HepG2 (cell line): ENCODE data around the gene CHPF. TPM values are rescaled to one million over a fixed set of nuclear protein-coding genes. Genes with fewer than 3 reads are reported as not detected.

Source experiments
- AGO2 ChIP-seq: fragments of 200-400 bp; formaldehyde crosslinking; optimal IDR thresholded peaks from 2 replicates; pipeline ENCODE3; 2017; ENCODE audit warnings: mild to moderate bottlenecking, low read depth, low read length, moderate library complexity
- HIVEP1 ChIP-seq: sonication (generic); formaldehyde crosslinking; IDR thresholded peaks from 2 replicates; pipeline ENCODE4 v1.4.0; 2020; ENCODE audit warnings: mild to moderate bottlenecking, missing genetic modification reagents
- NFE2 ChIP-seq: sonication (generic); formaldehyde crosslinking; IDR thresholded peaks from 2 replicates; pipeline ENCODE4 v1.4.0; 2020; ENCODE audit warnings: missing genetic modification reagents
- NFKB2 ChIP-seq: sonication (generic); formaldehyde crosslinking; IDR thresholded peaks from 2 replicates; pipeline ENCODE4 v1.4.0; 2020; ENCODE audit warnings: missing genetic modification reagents, borderline replicate concordance
- PAF1 ChIP-seq: IDR thresholded peaks from 2 replicates; pipeline ENCODE4 v1.6.1; 2016; ENCODE audit warnings: missing genetic modification reagents, missing compliant biosample characterization
- PCBP2 ChIP-seq: fragments of 200-400 bp; formaldehyde crosslinking; optimal IDR thresholded peaks from 2 replicates; pipeline ENCODE3; 2018; ENCODE audit warnings: low read length, low read depth; ENCODE audit not compliant: poor library complexity, severe bottlenecking
- RXRA ChIP-seq: sonication (generic); formaldehyde crosslinking; IDR thresholded peaks from 2 replicates; pipeline ENCODE4 v1.5.1; 2020; ENCODE audit warnings: missing genetic modification reagents
- STAG1 ChIP-seq: sonication (generic); formaldehyde crosslinking; IDR thresholded peaks from 2 replicates; pipeline ENCODE4 v1.4.0; 2020; ENCODE audit warnings: missing genetic modification reagents
- ZNF430 ChIP-seq: sonication (generic); formaldehyde crosslinking; IDR thresholded peaks from 2 replicates; pipeline ENCODE4 v1.9.0; 2021; ENCODE audit warnings: mild to moderate bottlenecking, missing genetic modification reagents
- ZNF563 ChIP-seq: sonication (generic); formaldehyde crosslinking; IDR thresholded peaks from 2 replicates; pipeline ENCODE4 v1.8.0; 2022; ENCODE audit warnings: mild to moderate bottlenecking, moderate library complexity, missing genetic modification reagents
- polyA plus RNA-seq, 8 experiments: library from polyadenylated mRNA; depleted of rRNA in 3 of 8; stranded (reverse) in 7 of 8; unstranded in 1 of 8; fragments of >200 nt; fragmentation: Illumina TruSeq in 4 of 8; extraction: Trizol in 4 of 8; gene quantifications; 2 replicates each; pipeline versions ENCODE4 v1.2.1 to v1.2.3, GENCODE V29; 2011 to 2016; ENCODE audit warnings: low read depth in 4 of 8, missing spikeins in 1 of 8, mixed read lengths in 1 of 8; ENCODE audit not compliant: insufficient read depth in 1 of 8
- total RNA-seq, 5 experiments: library from RNA; depleted of rRNA; stranded (reverse); fragments of >200 nt; fragmentation: Illumina TruSeq; extraction: Trizol; gene quantifications; 2 replicates each; pipeline ENCODE4 v1.2.3, GENCODE V29; 2016; ENCODE audit warnings: low read depth in 1 of 5
- TF ChIP-seq, protein P1 (sequence below): IDR thresholded peaks from 2 replicates; pipeline ENCODE4 v1.6.1; 2016
- TF ChIP-seq, protein P2 (sequence below): sonication (generic); formaldehyde crosslinking; IDR thresholded peaks from 2 replicates; pipeline ENCODE4 v1.5.0; 2020; ENCODE audit warnings: mild to moderate bottlenecking, missing genetic modification reagents, borderline replicate concordance
- TF ChIP-seq, protein P3 (sequence below): sonication (generic); formaldehyde crosslinking; IDR thresholded peaks from 2 replicates; pipeline ENCODE4 v1.4.0; 2020; ENCODE audit warnings: missing genetic modification reagents
- TF ChIP-seq, protein P4 (sequence below): sonication (generic); formaldehyde crosslinking; IDR thresholded peaks from 2 replicates; pipeline ENCODE4 v1.5.0; 2020; ENCODE audit warnings: mild to moderate bottlenecking, missing genetic modification reagents
- TF ChIP-seq, protein P5 (sequence below): sonication (generic); formaldehyde crosslinking; IDR thresholded peaks from 2 replicates; pipeline ENCODE4 v1.4.0; 2020; ENCODE audit warnings: mild to moderate bottlenecking, missing genetic modification reagents
- TF ChIP-seq, protein P6 (sequence below): sonication (generic); formaldehyde crosslinking; IDR thresholded peaks from 2 replicates; pipeline ENCODE4 v1.5.1; 2020; ENCODE audit warnings: missing genetic modification reagents, mild to moderate bottlenecking, borderline replicate concordance

The CHPF gene
- total and polyA plus RNA-seq, 2 of the 13 experiments (the other 11 are each of a cell fraction or from before 2014, with no cell fraction given) = 79.6 to 111 TPM

DNA sequence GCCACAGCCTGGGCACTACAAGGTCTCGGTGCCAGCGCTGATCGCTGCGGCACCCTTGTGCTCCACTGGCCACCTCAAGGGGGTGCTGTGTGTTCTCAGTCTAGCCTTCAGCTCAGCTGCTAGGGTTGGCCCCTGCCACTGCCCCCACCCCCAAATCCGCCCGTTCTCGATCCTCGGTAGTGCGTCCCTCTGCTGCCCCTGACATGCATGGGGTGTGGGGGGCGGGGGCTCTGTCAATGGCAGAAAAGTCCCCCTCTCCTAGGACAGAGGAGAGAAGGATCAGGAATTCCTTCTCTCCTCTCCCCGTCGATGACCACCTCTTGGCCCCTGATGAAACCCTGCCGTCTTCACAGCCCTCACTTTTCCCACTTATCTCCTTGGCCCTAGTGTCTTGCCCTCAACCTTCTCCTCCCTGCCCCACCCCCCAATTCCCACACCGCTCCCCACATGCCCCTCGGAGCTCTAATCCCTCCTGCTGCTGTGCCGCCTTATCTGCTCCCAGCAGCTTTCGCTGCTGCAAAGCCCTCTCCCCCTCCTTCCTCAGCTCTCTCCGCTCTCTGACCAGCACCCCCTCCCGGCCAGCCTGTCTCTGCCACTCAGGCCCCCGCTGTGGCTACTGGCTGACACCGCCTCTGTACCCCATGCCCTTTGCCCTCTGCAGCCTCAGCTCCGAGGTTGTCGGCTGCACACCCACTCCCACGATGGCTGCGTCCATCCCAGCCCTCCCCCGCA, 33.7 kb downstream of the CHPF start (continued):
- TF ChIP-seq, protein P1, sequence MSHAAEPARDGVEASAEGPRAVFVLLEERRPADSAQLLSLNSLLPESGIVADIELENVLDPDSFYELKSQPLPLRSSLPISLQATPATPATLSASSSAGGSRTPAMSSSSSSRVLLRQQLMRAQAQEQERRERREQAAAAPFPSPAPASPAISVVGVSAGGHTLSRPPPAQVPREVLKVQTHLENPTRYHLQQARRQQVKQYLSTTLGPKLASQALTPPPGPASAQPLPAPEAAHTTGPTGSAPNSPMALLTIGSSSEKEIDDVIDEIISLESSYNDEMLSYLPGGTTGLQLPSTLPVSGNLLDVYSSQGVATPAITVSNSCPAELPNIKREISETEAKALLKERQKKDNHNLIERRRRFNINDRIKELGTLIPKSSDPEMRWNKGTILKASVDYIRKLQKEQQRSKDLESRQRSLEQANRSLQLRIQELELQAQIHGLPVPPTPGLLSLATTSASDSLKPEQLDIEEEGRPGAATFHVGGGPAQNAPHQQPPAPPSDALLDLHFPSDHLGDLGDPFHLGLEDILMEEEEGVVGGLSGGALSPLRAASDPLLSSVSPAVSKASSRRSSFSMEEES (CRISPR knock-in tag) = 0 out of 2 replicates have a peak, but pooled peaks have one; percentile 6
- TF ChIP-seq, protein P2, sequence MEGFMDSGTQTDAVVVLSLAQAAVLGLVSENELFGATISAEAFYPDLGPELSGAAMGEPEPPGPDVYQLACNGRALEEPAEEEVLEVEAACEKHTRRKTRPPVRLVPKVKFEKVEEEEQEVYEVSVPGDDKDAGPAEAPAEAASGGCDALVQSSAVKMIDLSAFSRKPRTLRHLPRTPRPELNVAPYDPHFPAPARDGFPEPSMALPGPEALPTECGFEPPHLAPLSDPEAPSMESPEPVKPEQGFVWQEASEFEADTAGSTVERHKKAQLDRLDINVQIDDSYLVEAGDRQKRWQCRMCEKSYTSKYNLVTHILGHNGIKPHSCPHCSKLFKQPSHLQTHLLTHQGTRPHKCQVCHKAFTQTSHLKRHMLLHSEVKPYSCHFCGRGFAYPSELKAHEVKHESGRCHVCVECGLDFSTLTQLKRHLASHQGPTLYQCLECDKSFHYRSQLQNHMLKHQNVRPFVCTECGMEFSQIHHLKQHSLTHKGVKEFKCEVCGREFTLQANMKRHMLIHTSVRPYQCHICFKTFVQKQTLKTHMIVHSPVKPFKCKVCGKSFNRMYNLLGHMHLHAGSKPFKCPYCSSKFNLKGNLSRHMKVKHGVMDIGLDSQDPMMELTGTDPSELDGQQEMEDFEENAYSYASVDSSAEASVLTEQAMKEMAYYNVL (CRISPR knock-in tag) = 0 out of 2 replicates have a peak, but pooled peaks have one; percentile 45
- TF ChIP-seq PCBP2 (peak; percentile 7), RXRA (no peak), AGO2 (peak; percentile 63), ZNF563 (peak; percentile 77), PAF1 (CRISPR knock-in tag) (no peak), NFE2 (CRISPR knock-in tag) (no peak), ZNF430 (peak; percentile 69; the same call in 1 of the 2 replicates), NFKB2 (CRISPR knock-in tag) (peak; percentile 55; the same call in 1 of the 2 replicates), HIVEP1 (CRISPR knock-in tag) (0 out of 2 replicates have a peak, but pooled peaks have one; percentile 29), STAG1 (CRISPR knock-in tag) (peak; percentile 54)
- TF ChIP-seq, protein P3, sequence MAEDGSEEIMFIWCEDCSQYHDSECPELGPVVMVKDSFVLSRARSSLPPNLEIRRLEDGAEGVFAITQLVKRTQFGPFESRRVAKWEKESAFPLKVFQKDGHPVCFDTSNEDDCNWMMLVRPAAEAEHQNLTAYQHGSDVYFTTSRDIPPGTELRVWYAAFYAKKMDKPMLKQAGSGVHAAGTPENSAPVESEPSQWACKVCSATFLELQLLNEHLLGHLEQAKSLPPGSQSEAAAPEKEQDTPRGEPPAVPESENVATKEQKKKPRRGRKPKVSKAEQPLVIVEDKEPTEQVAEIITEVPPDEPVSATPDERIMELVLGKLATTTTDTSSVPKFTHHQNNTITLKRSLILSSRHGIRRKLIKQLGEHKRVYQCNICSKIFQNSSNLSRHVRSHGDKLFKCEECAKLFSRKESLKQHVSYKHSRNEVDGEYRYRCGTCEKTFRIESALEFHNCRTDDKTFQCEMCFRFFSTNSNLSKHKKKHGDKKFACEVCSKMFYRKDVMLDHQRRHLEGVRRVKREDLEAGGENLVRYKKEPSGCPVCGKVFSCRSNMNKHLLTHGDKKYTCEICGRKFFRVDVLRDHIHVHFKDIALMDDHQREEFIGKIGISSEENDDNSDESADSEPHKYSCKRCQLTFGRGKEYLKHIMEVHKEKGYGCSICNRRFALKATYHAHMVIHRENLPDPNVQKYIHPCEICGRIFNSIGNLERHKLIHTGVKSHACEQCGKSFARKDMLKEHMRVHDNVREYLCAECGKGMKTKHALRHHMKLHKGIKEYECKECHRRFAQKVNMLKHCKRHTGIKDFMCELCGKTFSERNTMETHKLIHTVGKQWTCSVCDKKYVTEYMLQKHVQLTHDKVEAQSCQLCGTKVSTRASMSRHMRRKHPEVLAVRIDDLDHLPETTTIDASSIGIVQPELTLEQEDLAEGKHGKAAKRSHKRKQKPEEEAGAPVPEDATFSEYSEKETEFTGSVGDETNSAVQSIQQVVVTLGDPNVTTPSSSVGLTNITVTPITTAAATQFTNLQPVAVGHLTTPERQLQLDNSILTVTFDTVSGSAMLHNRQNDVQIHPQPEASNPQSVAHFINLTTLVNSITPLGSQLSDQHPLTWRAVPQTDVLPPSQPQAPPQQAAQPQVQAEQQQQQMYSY = no peak
- TF ChIP-seq, protein P4, sequence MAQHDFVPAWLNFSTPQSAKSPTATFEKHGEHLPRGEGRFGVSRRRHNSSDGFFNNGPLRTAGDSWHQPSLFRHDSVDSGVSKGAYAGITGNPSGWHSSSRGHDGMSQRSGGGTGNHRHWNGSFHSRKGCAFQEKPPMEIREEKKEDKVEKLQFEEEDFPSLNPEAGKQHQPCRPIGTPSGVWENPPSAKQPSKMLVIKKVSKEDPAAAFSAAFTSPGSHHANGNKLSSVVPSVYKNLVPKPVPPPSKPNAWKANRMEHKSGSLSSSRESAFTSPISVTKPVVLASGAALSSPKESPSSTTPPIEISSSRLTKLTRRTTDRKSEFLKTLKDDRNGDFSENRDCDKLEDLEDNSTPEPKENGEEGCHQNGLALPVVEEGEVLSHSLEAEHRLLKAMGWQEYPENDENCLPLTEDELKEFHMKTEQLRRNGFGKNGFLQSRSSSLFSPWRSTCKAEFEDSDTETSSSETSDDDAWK = no peak
- TF ChIP-seq, protein P5, sequence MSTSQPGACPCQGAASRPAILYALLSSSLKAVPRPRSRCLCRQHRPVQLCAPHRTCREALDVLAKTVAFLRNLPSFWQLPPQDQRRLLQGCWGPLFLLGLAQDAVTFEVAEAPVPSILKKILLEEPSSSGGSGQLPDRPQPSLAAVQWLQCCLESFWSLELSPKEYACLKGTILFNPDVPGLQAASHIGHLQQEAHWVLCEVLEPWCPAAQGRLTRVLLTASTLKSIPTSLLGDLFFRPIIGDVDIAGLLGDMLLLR (CRISPR knock-in tag) = 0 out of 2 replicates have a peak, but pooled peaks have one; percentile 67
- TF ChIP-seq, protein P6, sequence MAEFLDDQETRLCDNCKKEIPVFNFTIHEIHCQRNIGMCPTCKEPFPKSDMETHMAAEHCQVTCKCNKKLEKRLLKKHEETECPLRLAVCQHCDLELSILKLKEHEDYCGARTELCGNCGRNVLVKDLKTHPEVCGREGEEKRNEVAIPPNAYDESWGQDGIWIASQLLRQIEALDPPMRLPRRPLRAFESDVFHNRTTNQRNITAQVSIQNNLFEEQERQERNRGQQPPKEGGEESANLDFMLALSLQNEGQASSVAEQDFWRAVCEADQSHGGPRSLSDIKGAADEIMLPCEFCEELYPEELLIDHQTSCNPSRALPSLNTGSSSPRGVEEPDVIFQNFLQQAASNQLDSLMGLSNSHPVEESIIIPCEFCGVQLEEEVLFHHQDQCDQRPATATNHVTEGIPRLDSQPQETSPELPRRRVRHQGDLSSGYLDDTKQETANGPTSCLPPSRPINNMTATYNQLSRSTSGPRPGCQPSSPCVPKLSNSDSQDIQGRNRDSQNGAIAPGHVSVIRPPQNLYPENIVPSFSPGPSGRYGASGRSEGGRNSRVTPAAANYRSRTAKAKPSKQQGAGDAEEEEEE (CRISPR knock-in tag) = 0 out of 2 replicates have a peak, but pooled peaks have one; percentile 63
